ENCODE data around the gene COG5. TPM values are rescaled to one million over a fixed set of nuclear protein-coding genes. Genes with fewer than 3 reads are reported as not detected.

COG5 gene
- total and polyA plus RNA-seq, 2 experiments from 2014 or later: 15.4 to 36.5 TPM

DNA sequence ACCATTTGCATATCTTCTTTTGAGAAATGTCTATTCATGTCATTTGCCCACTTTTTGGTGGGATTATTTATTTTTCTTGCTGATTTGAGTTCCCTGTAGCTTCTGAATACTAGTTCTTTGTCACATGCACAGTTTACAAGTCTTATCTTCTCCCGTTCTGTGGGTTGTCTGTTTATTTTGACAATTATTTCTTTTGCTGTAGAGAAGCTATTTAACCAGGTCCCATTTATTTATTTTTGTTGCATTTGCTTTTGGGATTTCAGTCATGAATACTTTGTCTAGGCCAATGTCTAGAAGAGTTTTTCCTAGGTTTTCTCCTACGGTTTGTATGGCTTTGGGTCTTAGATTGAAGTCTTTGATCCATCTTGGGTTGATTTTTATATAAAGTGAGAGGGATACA, 60.9 kb downstream of the COG5 start:
- Mint-ChIP-seq H3K9me3 (peaks cover 12% of the 10 kb centered on the region), H3K4me1 (no peaks in the 10 kb centered on the region), H3K36me3 (ENCODE audit: low read depth) (peaks cover 19% of the 10 kb centered on the region), H3K27me3 (ENCODE audit: insufficient read depth, low read depth, poor library complexity) (peaks cover under 1% of the 10 kb centered on the region), H3K4me3 (no peak overlapping the region), H3K27ac (no peak overlapping the region)
- no peak overlapping the region for H3K4me3 ChIP-seq
- no peak overlapping the region for H3K4me2 ChIP-seq
- no peaks in the 10 kb centered on the region for H3K4me1 ChIP-seq (ENCODE audit: insufficient read depth)
- H3K36me3 ChIP-seq (ENCODE audit: insufficient read depth): no peaks in the 10 kb centered on the region
- peaks cover 17% of the 10 kb centered on the region for H3K79me2 ChIP-seq (replicated peaks; ENCODE audit: insufficient read depth)
- no peak overlapping the region for H2AFZ ChIP-seq
- DNase-seq (ENCODE audit: low spot score): no peak
- no peak for ATAC-seq
- no peak overlapping the region for H3K27ac ChIP-seq (ENCODE audit: low read depth)
- H4K20me1 ChIP-seq (replicated peaks; ENCODE audit: insufficient read depth): no peaks in the 10 kb centered on the region; the same call in 1 of the 2 replicates
- no peaks in the 10 kb centered on the region for H3K27me3 ChIP-seq (ENCODE audit: insufficient read depth)
- H3F3A ChIP-seq (replicated peaks; ENCODE audit: low read depth): no peaks in the 10 kb centered on the region
- TF ChIP-seq STAT1 (IDR thresholded peaks at IDR 0.05; ENCODE audit: unreplicated experiment) (no peak), ZNF114 (CRISPR knock-in tag; IDR thresholded peaks at IDR 0.05) (no peak), ZNF331 (CRISPR knock-in tag; IDR thresholded peaks at IDR 0.05; ENCODE audit: low read depth) (no peak), POLR2AphosphoS5 (IDR thresholded peaks at IDR 0.05; ENCODE audit: low read depth) (no peak), NANOG (IDR thresholded peaks at IDR 0.05; ENCODE audit: borderline replicate concordance) (no peak)
- TF ChIP-seq, protein P1, sequence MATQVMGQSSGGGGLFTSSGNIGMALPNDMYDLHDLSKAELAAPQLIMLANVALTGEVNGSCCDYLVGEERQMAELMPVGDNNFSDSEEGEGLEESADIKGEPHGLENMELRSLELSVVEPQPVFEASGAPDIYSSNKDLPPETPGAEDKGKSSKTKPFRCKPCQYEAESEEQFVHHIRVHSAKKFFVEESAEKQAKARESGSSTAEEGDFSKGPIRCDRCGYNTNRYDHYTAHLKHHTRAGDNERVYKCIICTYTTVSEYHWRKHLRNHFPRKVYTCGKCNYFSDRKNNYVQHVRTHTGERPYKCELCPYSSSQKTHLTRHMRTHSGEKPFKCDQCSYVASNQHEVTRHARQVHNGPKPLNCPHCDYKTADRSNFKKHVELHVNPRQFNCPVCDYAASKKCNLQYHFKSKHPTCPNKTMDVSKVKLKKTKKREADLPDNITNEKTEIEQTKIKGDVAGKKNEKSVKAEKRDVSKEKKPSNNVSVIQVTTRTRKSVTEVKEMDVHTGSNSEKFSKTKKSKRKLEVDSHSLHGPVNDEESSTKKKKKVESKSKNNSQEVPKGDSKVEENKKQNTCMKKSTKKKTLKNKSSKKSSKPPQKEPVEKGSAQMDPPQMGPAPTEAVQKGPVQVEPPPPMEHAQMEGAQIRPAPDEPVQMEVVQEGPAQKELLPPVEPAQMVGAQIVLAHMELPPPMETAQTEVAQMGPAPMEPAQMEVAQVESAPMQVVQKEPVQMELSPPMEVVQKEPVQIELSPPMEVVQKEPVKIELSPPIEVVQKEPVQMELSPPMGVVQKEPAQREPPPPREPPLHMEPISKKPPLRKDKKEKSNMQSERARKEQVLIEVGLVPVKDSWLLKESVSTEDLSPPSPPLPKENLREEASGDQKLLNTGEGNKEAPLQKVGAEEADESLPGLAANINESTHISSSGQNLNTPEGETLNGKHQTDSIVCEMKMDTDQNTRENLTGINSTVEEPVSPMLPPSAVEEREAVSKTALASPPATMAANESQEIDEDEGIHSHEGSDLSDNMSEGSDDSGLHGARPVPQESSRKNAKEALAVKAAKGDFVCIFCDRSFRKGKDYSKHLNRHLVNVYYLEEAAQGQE (IDR thresholded peaks at IDR 0.05; ENCODE audit: unreplicated experiment): no peak
- TF ChIP-seq, protein P2, sequence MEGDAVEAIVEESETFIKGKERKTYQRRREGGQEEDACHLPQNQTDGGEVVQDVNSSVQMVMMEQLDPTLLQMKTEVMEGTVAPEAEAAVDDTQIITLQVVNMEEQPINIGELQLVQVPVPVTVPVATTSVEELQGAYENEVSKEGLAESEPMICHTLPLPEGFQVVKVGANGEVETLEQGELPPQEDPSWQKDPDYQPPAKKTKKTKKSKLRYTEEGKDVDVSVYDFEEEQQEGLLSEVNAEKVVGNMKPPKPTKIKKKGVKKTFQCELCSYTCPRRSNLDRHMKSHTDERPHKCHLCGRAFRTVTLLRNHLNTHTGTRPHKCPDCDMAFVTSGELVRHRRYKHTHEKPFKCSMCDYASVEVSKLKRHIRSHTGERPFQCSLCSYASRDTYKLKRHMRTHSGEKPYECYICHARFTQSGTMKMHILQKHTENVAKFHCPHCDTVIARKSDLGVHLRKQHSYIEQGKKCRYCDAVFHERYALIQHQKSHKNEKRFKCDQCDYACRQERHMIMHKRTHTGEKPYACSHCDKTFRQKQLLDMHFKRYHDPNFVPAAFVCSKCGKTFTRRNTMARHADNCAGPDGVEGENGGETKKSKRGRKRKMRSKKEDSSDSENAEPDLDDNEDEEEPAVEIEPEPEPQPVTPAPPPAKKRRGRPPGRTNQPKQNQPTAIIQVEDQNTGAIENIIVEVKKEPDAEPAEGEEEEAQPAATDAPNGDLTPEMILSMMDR (conservative IDR thresholded peaks at IDR 0.05; ENCODE audit: low read depth in 2 of 2): no peak
- TF ChIP-seq, protein P3, sequence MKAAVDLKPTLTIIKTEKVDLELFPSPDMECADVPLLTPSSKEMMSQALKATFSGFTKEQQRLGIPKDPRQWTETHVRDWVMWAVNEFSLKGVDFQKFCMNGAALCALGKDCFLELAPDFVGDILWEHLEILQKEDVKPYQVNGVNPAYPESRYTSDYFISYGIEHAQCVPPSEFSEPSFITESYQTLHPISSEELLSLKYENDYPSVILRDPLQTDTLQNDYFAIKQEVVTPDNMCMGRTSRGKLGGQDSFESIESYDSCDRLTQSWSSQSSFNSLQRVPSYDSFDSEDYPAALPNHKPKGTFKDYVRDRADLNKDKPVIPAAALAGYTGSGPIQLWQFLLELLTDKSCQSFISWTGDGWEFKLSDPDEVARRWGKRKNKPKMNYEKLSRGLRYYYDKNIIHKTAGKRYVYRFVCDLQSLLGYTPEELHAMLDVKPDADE (IDR thresholded peaks at IDR 0.05): no peak
- TF ChIP-seq, protein P4, sequence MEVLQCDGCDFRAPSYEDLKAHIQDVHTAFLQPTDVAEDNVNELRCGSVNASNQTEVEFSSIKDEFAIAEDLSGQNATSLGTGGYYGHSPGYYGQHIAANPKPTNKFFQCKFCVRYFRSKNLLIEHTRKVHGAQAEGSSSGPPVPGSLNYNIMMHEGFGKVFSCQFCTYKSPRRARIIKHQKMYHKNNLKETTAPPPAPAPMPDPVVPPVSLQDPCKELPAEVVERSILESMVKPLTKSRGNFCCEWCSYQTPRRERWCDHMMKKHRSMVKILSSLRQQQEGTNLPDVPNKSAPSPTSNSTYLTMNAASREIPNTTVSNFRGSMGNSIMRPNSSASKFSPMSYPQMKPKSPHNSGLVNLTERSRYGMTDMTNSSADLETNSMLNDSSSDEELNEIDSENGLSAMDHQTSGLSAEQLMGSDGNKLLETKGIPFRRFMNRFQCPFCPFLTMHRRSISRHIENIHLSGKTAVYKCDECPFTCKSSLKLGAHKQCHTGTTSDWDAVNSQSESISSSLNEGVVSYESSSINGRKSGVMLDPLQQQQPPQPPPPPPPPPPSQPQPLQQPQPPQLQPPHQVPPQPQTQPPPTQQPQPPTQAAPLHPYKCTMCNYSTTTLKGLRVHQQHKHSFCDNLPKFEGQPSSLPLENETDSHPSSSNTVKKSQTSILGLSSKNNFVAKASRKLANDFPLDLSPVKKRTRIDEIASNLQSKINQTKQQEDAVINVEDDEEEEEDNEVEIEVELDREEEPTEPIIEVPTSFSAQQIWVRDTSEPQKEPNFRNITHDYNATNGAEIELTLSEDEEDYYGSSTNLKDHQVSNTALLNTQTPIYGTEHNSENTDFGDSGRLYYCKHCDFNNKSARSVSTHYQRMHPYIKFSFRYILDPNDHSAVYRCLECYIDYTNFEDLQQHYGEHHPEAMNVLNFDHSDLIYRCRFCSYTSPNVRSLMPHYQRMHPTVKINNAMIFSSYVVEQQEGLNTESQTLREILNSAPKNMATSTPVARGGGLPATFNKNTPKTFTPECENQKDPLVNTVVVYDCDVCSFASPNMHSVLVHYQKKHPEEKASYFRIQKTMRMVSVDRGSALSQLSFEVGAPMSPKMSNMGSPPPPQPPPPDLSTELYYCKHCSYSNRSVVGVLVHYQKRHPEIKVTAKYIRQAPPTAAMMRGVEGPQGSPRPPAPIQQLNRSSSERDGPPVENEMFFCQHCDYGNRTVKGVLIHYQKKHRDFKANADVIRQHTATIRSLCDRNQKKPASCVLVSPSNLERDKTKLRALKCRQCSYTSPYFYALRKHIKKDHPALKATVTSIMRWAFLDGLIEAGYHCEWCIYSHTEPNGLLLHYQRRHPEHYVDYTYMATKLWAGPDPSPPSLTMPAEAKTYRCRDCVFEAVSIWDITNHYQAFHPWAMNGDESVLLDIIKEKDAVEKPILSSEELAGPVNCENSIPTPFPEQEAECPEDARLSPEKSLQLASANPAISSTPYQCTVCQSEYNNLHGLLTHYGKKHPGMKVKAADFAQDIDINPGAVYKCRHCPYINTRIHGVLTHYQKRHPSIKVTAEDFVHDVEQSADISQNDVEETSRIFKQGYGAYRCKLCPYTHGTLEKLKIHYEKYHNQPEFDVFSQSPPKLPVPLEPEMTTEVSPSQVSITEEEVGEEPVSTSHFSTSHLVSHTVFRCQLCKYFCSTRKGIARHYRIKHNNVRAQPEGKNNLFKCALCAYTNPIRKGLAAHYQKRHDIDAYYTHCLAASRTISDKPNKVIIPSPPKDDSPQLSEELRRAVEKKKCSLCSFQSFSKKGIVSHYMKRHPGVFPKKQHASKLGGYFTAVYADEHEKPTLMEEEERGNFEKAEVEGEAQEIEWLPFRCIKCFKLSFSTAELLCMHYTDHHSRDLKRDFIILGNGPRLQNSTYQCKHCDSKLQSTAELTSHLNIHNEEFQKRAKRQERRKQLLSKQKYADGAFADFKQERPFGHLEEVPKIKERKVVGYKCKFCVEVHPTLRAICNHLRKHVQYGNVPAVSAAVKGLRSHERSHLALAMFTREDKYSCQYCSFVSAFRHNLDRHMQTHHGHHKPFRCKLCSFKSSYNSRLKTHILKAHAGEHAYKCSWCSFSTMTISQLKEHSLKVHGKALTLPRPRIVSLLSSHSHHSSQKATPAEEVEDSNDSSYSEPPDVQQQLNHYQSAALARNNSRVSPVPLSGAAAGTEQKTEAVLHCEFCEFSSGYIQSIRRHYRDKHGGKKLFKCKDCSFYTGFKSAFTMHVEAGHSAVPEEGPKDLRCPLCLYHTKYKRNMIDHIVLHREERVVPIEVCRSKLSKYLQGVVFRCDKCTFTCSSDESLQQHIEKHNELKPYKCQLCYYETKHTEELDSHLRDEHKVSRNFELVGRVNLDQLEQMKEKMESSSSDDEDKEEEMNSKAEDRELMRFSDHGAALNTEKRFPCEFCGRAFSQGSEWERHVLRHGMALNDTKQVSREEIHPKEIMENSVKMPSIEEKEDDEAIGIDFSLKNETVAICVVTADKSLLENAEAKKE (CRISPR knock-in tag; IDR thresholded peaks at IDR 0.05): no peak
- H3K9me2 ChIP-seq (ENCODE audit: insufficient read depth): no peaks in the 10 kb centered on the region
